Neural progenitor cell (in vitro differentiated cells): Measurements from ENCODE around the gene UBE2Q2. TPM values are rescaled to one million over a fixed set of nuclear protein-coding genes. Genes with fewer than 3 reads are reported as not detected.

Experiments used
- DNase-seq: peaks from one replicate; pipeline ENCODE4 v3.0.0-alpha.2; 2016; ENCODE audit warnings: low spot score
- H2AFZ ChIP-seq: fragments of 200-600 bp; sonication (generic); replicated peaks from 2 replicates; pipeline ENCODE4 v1.6.1; 2016; ENCODE audit warnings: antibody characterized with exemption
- H3F3A ChIP-seq: fragments of 200-600 bp; sonication (generic); 2 replicates; pipeline ENCODE4 v1.6.1; 2016; ENCODE audit warnings: antibody characterized with exemption, low read depth
- H3K27ac ChIP-seq: fragments of 200-600 bp; sonication (generic); 2 replicates; pipeline ENCODE4 v1.5.1; 2016; ENCODE audit warnings: mild to moderate bottlenecking
- H3K27me3 ChIP-seq: fragments of 200-600 bp; sonication (generic); 2 replicates; pipeline ENCODE4 v1.6.1; 2016; ENCODE audit warnings: mild to moderate bottlenecking, moderate library complexity
- H3K36me3 ChIP-seq: fragments of 200-600 bp; sonication (generic); 2 replicates; pipeline ENCODE4 v1.5.1; 2016
- H3K4me1 ChIP-seq: fragments of 200-600 bp; sonication (generic); 2 replicates; pipeline ENCODE4 v1.6.1; 2016; ENCODE audit warnings: mixed run types
- H3K4me2 ChIP-seq: fragments of 200-600 bp; sonication (generic); 2 replicates; pipeline ENCODE4 v1.6.1; 2016
- H3K4me3 ChIP-seq: fragments of 200-600 bp; sonication (generic); 2 replicates; pipeline ENCODE4 v1.5.1; 2016
- H3K79me2 ChIP-seq: fragments of 200-600 bp; sonication (generic); 2 replicates; pipeline ENCODE4 v1.6.1; 2016; ENCODE audit warnings: low read depth
- H3K9ac ChIP-seq: fragments of 200-600 bp; sonication (generic); 2 replicates; pipeline ENCODE4 v1.6.1; 2016
- H3K9me3 ChIP-seq: fragments of 200-600 bp; sonication (generic); 2 replicates; pipeline ENCODE4 v1.5.1; 2016; ENCODE audit warnings: low read depth
- H4K20me1 ChIP-seq: fragments of 200-600 bp; sonication (generic); 2 replicates; pipeline ENCODE4 v1.6.1; 2016; ENCODE audit warnings: low read depth
- H3K27ac Mint-ChIP-seq: 3 replicates; pipeline ENCODE4 v1.8.0; 2021; ENCODE audit warnings: mixed read lengths
- H3K27me3 Mint-ChIP-seq: 2 replicates; pipeline ENCODE4 v1.8.0; 2022; ENCODE audit warnings: low read depth, mild to moderate bottlenecking, inconsistent platforms, moderate library complexity, mixed read lengths; ENCODE audit not compliant: insufficient read depth
- H3K36me3 Mint-ChIP-seq: 3 replicates; pipeline ENCODE4 v1.8.0; 2021; ENCODE audit warnings: mixed read lengths
- H3K4me1 Mint-ChIP-seq: 3 replicates; pipeline ENCODE4 v1.8.0; 2021; ENCODE audit warnings: mixed read lengths
- H3K4me3 Mint-ChIP-seq: 3 replicates; pipeline ENCODE4 v1.8.0; 2021; ENCODE audit warnings: mild to moderate bottlenecking, moderate library complexity, mixed read lengths
- H3K9me3 Mint-ChIP-seq: 3 replicates; pipeline ENCODE4 v1.8.0; 2020; ENCODE audit warnings: mixed read lengths
- EZH2 ChIP-seq: fragments of 200-600 bp; sonication (generic); IDR thresholded peaks from 2 replicates; pipeline ENCODE4 v1.6.1; 2017; ENCODE audit warnings: antibody characterized with exemption, mild to moderate bottlenecking, moderate library complexity
- EZH2phosphoT487 ChIP-seq: fragments of 200-600 bp; sonication (generic); IDR thresholded peaks from 2 replicates; pipeline ENCODE4 v1.6.1; 2017; ENCODE audit warnings: antibody characterized with exemption
- small RNA-seq: library from RNA; depleted of rRNA; stranded (forward); fragments of <200 nt; gene quantifications from one replicate; pipeline ENCODE3, GENCODE V24; 2015
- total RNA-seq: library from RNA; depleted of rRNA; stranded (reverse); fragments of >200 nt; gene quantifications from 2 replicates; pipeline ENCODE4 v1.2.3, GENCODE V29; 2015; ENCODE audit warnings: low replicate concordance
- TF ChIP-seq, protein P1 (sequence below): fragments of 200-600 bp; sonication (generic); IDR thresholded peaks from 2 replicates; pipeline ENCODE4 v1.5.1; 2017; ENCODE audit warnings: antibody characterized with exemption, mild to moderate bottlenecking

The UBE2Q2 gene
- total RNA-seq, 1 donor from 2014 or later, result 25.8 TPM

DNA sequence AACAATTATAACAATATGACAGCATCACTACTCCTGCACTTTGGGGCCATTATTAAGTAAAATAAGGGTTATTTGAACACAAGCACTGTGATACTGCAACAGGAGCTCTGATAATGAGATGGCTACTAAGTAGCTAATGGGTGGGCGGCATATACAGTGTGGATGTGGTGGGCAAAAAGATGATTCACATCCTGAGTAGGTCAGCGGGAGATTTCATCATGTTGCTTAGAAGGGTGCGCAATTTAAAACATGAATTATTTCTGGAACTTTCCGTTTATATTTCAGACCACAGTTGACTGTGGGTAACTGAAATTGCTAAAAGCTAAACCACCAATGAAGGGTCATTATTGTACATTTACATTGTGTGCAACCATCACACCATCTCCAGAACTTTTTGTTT lies 102.7 kb downstream of the UBE2Q2 start:
- Mint-ChIP-seq H3K27ac (no peak overlapping the region), H3K9me3 (peaks cover 5% of the 10 kb centered on the region), H3K36me3 (no peaks in the 10 kb centered on the region), H3K4me1 (no peaks in the 10 kb centered on the region), H3K4me3 (no peak overlapping the region), H3K27me3 (no peaks in the 10 kb centered on the region)
- H3K4me1 ChIP-seq, result no peaks in the 10 kb centered on the region
- peaks cover 15% of the 10 kb centered on the region for H3F3A ChIP-seq
- DNase-seq, result no peak
- H4K20me1 ChIP-seq, result no peaks in the 10 kb centered on the region
- no peak overlapping the region for H2AFZ ChIP-seq
- H3K4me3 ChIP-seq, result no peak overlapping the region
- H3K27me3 ChIP-seq, result no peaks in the 10 kb centered on the region
- H3K27ac ChIP-seq, result no peak overlapping the region
- no peaks in the 10 kb centered on the region for H3K9me3 ChIP-seq
- H3K36me3 ChIP-seq, result no peaks in the 10 kb centered on the region
- H3K9ac ChIP-seq, result no peak overlapping the region
- TF ChIP-seq, protein P1, sequence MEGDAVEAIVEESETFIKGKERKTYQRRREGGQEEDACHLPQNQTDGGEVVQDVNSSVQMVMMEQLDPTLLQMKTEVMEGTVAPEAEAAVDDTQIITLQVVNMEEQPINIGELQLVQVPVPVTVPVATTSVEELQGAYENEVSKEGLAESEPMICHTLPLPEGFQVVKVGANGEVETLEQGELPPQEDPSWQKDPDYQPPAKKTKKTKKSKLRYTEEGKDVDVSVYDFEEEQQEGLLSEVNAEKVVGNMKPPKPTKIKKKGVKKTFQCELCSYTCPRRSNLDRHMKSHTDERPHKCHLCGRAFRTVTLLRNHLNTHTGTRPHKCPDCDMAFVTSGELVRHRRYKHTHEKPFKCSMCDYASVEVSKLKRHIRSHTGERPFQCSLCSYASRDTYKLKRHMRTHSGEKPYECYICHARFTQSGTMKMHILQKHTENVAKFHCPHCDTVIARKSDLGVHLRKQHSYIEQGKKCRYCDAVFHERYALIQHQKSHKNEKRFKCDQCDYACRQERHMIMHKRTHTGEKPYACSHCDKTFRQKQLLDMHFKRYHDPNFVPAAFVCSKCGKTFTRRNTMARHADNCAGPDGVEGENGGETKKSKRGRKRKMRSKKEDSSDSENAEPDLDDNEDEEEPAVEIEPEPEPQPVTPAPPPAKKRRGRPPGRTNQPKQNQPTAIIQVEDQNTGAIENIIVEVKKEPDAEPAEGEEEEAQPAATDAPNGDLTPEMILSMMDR, result no peak
- no peak for TF ChIP-seq EZH2
- no peak for TF ChIP-seq EZH2phosphoT487
- no peak overlapping the region for H3K4me2 ChIP-seq
- no peaks in the 10 kb centered on the region for H3K79me2 ChIP-seq

DNA sequence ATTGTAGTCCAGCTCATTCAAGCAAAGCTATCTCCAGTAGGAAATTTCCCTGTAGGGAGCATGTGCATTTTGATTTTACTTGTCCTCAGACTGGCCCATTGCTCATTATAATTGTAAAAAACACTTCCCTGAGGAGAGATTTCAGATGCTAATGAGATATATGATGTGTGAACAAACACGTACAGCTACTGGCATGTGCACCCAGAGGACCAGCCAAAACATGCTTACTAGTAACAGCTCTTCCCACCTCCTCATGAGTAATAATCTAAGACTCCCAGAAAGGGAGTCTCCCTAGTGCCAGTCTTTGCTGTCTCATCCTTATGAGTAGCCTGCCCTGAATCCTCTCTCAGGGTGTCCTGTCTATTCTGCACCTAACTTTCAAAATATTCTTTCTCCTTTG lies 103.8 kb downstream of the UBE2Q2 start:
- H3K4me3 Mint-ChIP-seq, result no peak overlapping the region
- Histone ChIP-seq H3K4me2 (no peak overlapping the region), H3K9ac (no peak overlapping the region), H3K4me3 (no peak overlapping the region), H3K79me2 (no peaks in the 10 kb centered on the region), H2AFZ (no peak overlapping the region), H3K9me3 (no peaks in the 10 kb centered on the region), H3K36me3 (no peaks in the 10 kb centered on the region), H4K20me1 (no peaks in the 10 kb centered on the region), H3K4me1 (no peaks in the 10 kb centered on the region), H3K27ac (no peak overlapping the region), H3K27me3 (no peaks in the 10 kb centered on the region), H3F3A (peaks cover 8% of the 10 kb centered on the region)
- no peak overlapping the region for H3K27ac Mint-ChIP-seq
- DNase-seq, result no peak
- TF ChIP-seq, protein P1, result no peak
- TF ChIP-seq EZH2 (no peak), EZH2phosphoT487 (no peak)
- no peaks in the 10 kb centered on the region for H3K27me3 Mint-ChIP-seq
- no peaks in the 10 kb centered on the region for H3K36me3 Mint-ChIP-seq
- H3K4me1 Mint-ChIP-seq, result no peaks in the 10 kb centered on the region
- H3K9me3 Mint-ChIP-seq, result peaks cover 5% of the 10 kb centered on the region

DNA sequence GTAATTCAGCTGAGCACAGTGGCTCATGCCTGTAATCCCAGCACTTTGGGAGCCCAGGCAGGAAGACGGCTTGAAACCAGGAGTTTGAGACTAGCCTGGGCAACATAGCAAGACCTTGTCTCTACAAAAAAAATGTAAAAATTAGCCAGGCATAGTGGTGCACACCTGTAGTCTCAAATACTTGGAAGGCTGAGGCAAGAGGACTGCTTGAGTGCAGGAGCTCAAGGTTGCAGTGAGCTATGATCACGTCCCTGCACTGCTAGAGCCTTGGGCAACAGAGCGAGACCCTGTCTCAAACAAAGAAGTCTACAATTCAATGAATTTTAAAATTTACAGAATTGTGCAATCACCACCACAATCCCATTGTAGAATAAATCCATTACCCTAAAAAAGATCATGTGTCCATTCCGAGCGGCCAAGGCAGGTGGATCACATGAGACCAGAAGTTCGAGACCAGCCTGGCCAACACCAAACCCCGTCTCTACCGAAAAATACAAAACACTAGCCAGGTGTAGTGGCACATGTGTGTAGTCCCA lies 105.6 kb downstream of the UBE2Q2 start:
- TF ChIP-seq, protein P1, result no peak
- TF ChIP-seq EZH2 (no peak), EZH2phosphoT487 (no peak)
- Mint-ChIP-seq H3K9me3 (peaks cover 5% of the 10 kb centered on the region), H3K4me1 (no peaks in the 10 kb centered on the region)

More for the DNA sequence above, 105.6 kb downstream of the UBE2Q2 start:
- H3K9ac ChIP-seq, result no peak overlapping the region
- Mint-ChIP-seq H3K4me3 (no peak overlapping the region), H3K36me3 (no peaks in the 10 kb centered on the region), H3K27ac (no peak overlapping the region), H3K27me3 (no peaks in the 10 kb centered on the region)
- no peaks in the 10 kb centered on the region for H3K4me1 ChIP-seq
- H3K27ac ChIP-seq, result no peak overlapping the region
- H2AFZ ChIP-seq, result no peak overlapping the region
- H3K27me3 ChIP-seq, result no peaks in the 10 kb centered on the region
- H3K4me3 ChIP-seq, result no peak overlapping the region
- H3K4me2 ChIP-seq, result no peak overlapping the region
- DNase-seq, result no peak
- H4K20me1 ChIP-seq, result no peaks in the 10 kb centered on the region
- no peaks in the 10 kb centered on the region for H3K9me3 ChIP-seq
- no peaks in the 10 kb centered on the region for H3K36me3 ChIP-seq
- H3K79me2 ChIP-seq, result no peaks in the 10 kb centered on the region
- H3F3A ChIP-seq, result no peaks in the 10 kb centered on the region

Small RNA genes within 50 kb of the gene (small RNA-seq; reads per million reads assigned to genes)
- not detected for gene RN7SL510P

Other genes with a start within 250 kb of the UBE2Q2 start
- 18.4 and 20.7 TPM in 2 replicates for gene SNUPN, start 217.7 kb upstream of the UBE2Q2 start, total RNA-seq
- 62.1 and 96.1 TPM in 2 replicates for gene IMP3, start 203.2 kb upstream of the UBE2Q2 start, total RNA-seq
- gene SNX33, start 195.5 kb upstream of the UBE2Q2 start, total RNA-seq, result 10.1 and 20.7 TPM in 2 replicates
- gene CSPG4, start 130.6 kb upstream of the UBE2Q2 start, total RNA-seq, result 0.07 and 0.37 TPM in 2 replicates
- gene FBXO22, start 60.4 kb downstream of the UBE2Q2 start, total RNA-seq, result 58.4 and 70.9 TPM in 2 replicates
- gene NRG4, start 169.0 kb downstream of the UBE2Q2 start, total RNA-seq, result 0.06 and 0.36 TPM in 2 replicates
- gene TMEM266, start 216.5 kb downstream of the UBE2Q2 start, total RNA-seq, result 0.43 and 1.1 TPM in 2 replicates